ENCODE data around the gene TCFL5. TPM values are rescaled to one million over a fixed set of nuclear protein-coding genes. Genes with fewer than 3 reads are reported as not detected.

TCFL5 gene
- total and polyA plus RNA-seq, 10 of the 15 experiments (the other 5 are each of a cell fraction or from before 2014, with no cell fraction given), result 0.48 to 8.1 (median 3.8) TPM

- in situ Hi-C loops (cut with MboI), result no loop called here
- no peaks in the 10 kb centered on the region for H3K4me1 ChIP-seq (ENCODE audit: control insufficient read depth, insufficient read depth, low read length)
- H3K27me3 ChIP-seq (replicated peaks in 1 of 2; ENCODE audit: control insufficient read depth in 2 of 2, insufficient read depth in 2 of 2, low read length in 1 of 2), result peaks cover 6 to 8% of the 10 kb centered on the region in 2 experiments; a peak in 3 of 4 replicates
- no TSS peak for BruUV-seq (replicated peaks)
- no peak overlapping the region for H3K27ac ChIP-seq (ENCODE audit: control insufficient read depth, insufficient read depth)
- ChIA-PET CTCF (no interaction called here), POLR2A (interaction anchor here (1.5 kb wide), 1 partner anchor 20 kb away, joined by 4 read pairs; the partner anchor contains the start of gene MRGBP), SMC1A (ENCODE audit: uncharacterized antibody, unreplicated experiment) (no interaction called here), RAD21 (ENCODE audit: unreplicated experiment) (no interaction called here)
- WGBS (ENCODE audit: insufficient coverage, insufficient replicate concordance, low lambda C conversion rate, missing lambda C conversion rate), result 7% methylated on average over 51 of the region's 57 CpGs
- no peak overlapping the region for H3K4me2 ChIP-seq (ENCODE audit: control insufficient read depth, insufficient read depth)
- no peak for DNase-seq (ENCODE audit: low read depth, low spot score)
- no peaks in the 10 kb centered on the region for H3K9me3 ChIP-seq (replicated peaks; ENCODE audit: control insufficient read depth, insufficient read depth, low read length)
- no peak overlapping the region for H3K4me3 ChIP-seq
- TF ChIP-seq EZH2 (IDR thresholded peaks at IDR 0.05; ENCODE audit: borderline replicate concordance, control insufficient read depth, low read depth, low read length) (0 out of 2 replicates have a peak, but pooled peaks have one; percentile 24), ATF7 (IDR thresholded peaks at IDR 0.05; ENCODE audit: low read depth) (no peak)
- no peak overlapping the region for H3K9ac ChIP-seq (ENCODE audit: control insufficient read depth, insufficient read depth, low read length)
- no peak for FAIRE-seq
- H3K36me3 ChIP-seq (ENCODE audit: control insufficient read depth in 2 of 2, insufficient read depth in 2 of 2, low read length in 1 of 2), result peaks cover 0 to 13% of the 10 kb centered on the region in 2 experiments; a peak in 3 of 4 replicates
- H4K20me1 ChIP-seq (ENCODE audit: control insufficient read depth, insufficient read depth), result no peaks in the 10 kb centered on the region
- ATAC-seq, result no peak
- H3K79me2 ChIP-seq (ENCODE audit: control insufficient read depth, insufficient read depth, low read length), result no peaks in the 10 kb centered on the region
- H2AFZ ChIP-seq (ENCODE audit: control insufficient read depth, low read depth, low read length), result no peak overlapping the region
- intact Hi-C loops (cut with micrococcal nuclease; ENCODE audit: unreplicated experiment), result no loop called here
These were observed 45.4 kb downstream of the TCFL5 start for GRCh38 chr20:62816031-62816883.

DNA sequence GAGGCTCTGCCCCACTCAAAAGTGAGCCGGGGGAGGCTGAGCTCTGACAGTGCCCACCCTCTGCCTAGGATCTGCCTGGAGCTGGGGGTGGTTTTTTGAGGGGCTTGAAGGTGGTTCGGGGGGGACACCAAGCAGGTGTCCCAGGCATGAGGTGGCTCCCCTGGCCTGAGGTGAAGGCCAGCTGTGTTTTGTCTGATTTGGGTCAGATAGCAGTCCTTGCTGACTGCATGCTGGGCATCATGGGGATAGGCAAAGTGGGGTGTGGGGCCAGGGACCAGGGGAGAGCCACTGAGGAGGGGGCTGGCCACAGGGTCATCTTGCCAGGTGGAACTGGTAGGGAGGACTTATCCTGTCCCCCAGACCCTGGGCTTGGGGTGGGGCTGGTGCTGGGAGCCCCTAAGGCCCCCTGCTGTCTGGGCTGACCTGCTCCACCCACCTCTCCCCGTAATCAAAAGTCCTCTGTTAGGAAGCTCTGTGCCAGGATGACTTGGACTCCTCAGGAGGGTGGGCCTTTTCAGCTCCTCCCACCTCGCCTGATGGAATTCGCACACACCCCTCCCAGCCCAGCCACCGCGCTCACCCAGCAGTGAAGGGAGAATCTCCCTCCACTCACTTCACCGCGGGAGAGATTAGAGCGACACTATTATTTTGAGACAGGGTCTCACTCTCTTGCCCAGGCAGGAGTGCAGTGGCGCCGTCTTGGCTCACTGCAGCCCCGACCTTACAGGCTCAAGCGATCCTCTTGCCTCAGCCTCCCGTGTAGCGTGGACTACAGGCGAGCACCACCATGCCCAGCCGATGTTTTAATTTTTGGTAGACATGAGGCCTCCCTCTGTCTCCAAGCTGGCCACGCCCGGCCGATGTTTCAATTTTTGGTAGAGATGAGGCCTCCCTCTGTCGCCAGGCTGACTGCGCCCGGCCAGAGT is 46.3 kb downstream of the TCFL5 start:
- in situ Hi-C loops (cut with MboI) (no loop called here), intact Hi-C loops (cut with micrococcal nuclease; ENCODE audit: unreplicated experiment) (no loop called here)
- ChIA-PET SMC1A (ENCODE audit: uncharacterized antibody, unreplicated experiment) (no interaction called here), RAD21 (ENCODE audit: unreplicated experiment) (no interaction called here), CTCF (interaction anchor here (0.7 kb wide), 1 partner anchor 314 kb away, joined by 3 read pairs; no protein-coding TSS in a partner anchor), POLR2A (interaction anchor here (1.5 kb wide), 1 partner anchor 19 kb away, joined by 4 read pairs; the partner anchor contains the start of gene MRGBP)
- TF ChIP-seq, protein P1, sequence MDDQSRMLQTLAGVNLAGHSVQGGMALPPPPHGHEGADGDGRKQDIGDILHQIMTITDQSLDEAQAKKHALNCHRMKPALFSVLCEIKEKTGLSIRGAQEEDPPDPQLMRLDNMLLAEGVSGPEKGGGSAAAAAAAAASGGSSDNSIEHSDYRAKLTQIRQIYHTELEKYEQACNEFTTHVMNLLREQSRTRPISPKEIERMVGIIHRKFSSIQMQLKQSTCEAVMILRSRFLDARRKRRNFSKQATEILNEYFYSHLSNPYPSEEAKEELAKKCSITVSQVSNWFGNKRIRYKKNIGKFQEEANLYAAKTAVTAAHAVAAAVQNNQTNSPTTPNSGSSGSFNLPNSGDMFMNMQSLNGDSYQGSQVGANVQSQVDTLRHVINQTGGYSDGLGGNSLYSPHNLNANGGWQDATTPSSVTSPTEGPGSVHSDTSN (IDR thresholded peaks at IDR 0.05; ENCODE audit: insufficient replicate concordance, low read depth, low read length), result no peak
- TF ChIP-seq POLR2A (IDR thresholded peaks at IDR 0.05; ENCODE audit: low read depth, low read length), result peak; percentile 49
- H3K9ac ChIP-seq (ENCODE audit: control insufficient read depth, insufficient read depth, low read length), result no peak overlapping the region
- peaks cover 6 to 8% of the 10 kb centered on the region in 2 experiments; a peak in 3 of 4 replicates for H3K27me3 ChIP-seq (replicated peaks in 1 of 2; ENCODE audit: control insufficient read depth in 2 of 2, insufficient read depth in 2 of 2, low read length in 1 of 2)
- H2AFZ ChIP-seq (ENCODE audit: control insufficient read depth, low read depth, low read length), result no peak overlapping the region
- H3K36me3 ChIP-seq (ENCODE audit: control insufficient read depth in 2 of 2, insufficient read depth in 2 of 2, low read length in 1 of 2), result peaks cover 0 to 19% of the 10 kb centered on the region in 2 experiments; a peak in 3 of 4 replicates
- ATAC-seq, result peak; percentile 12; the same call in 2 of the 3 replicates
- H3K4me1 ChIP-seq (ENCODE audit: control insufficient read depth, insufficient read depth, low read length), result no peaks in the 10 kb centered on the region
- no peak overlapping the region for H3K4me3 ChIP-seq
- H4K20me1 ChIP-seq (ENCODE audit: control insufficient read depth, insufficient read depth), result no peaks in the 10 kb centered on the region
- no peak for DNase-seq (ENCODE audit: low read depth, low spot score)
- H3K9me3 ChIP-seq (replicated peaks; ENCODE audit: control insufficient read depth, insufficient read depth, low read length), result no peaks in the 10 kb centered on the region
- 48% methylated on average over 24 of the region's 24 CpGs for WGBS (ENCODE audit: insufficient coverage, insufficient replicate concordance, low lambda C conversion rate, missing lambda C conversion rate)
- no peak for FAIRE-seq
- H3K79me2 ChIP-seq (ENCODE audit: control insufficient read depth, insufficient read depth, low read length), result no peaks in the 10 kb centered on the region
- no peak overlapping the region for H3K4me2 ChIP-seq (ENCODE audit: control insufficient read depth, insufficient read depth)
- BruUV-seq (replicated peaks), result no TSS peak
- no peak overlapping the region for H3K27ac ChIP-seq (ENCODE audit: control insufficient read depth, insufficient read depth)
